HepG2 (cell line): ENCODE measurements around the gene COA5. TPM values are rescaled to one million over a fixed set of nuclear protein-coding genes. Genes with fewer than 3 reads are reported as not detected.

Experiments
- ATAC-seq: fragments of 200-7000 bp; cut with Tn5 transposase; 3 replicates; pipeline ENCODE4 v1.9.1; 2020; ENCODE audit warnings: mild to moderate bottlenecking, moderate library complexity
- BruUV-seq: library from RNA; stranded (reverse); fragments of 400-500 nt; replicated peaks from 2 replicates; lab custom pipeline; 2021; lab: Mats Ljungman, UMichigan
- CTCF ChIA-PET: fragments of 300-600 bp; formaldehyde crosslinking; extraction: SDS; loops from one replicate; lab custom pipeline; 2021; ENCODE audit warnings: low total read pairs, inconsistent platforms, low intra/inter-chr PET ratio; lab: Yijun Ruan, JAX
- POLR2A ChIA-PET: fragments of 350-600 bp; sonication (Branson Sonifier 250); formaldehyde crosslinking; loops from one replicate; lab custom pipeline; 2020; ENCODE audit warnings: antibody characterized with exemption, inconsistent platforms; lab: Yijun Ruan, JAX
- DNase-seq: peaks from one replicate; pipeline ENCODE4 v3.0.0-alpha.2; 2015; ENCODE audit warnings: low spot score
- FAIRE-seq: peaks from 3 replicates; lab custom pipeline; 2011; peaks lifted over from hg19 to GRCh38; lab: Jason Lieb, UNC
- H2AFZ ChIP-seq: one replicate; pipeline ENCODE4 v1.6.1; 2011; ENCODE audit warnings: low read length, inconsistent platforms
- H3K27ac ChIP-seq: fragments of 300-600 bp; 3 replicates; pipeline ENCODE4 v1.8.0; 2011; ENCODE audit warnings: mixed run types, mild to moderate bottlenecking, mixed read lengths, low read length, inconsistent platforms; ENCODE audit not compliant: insufficient read depth; ENCODE audit errors: extremely low read length
- H3K27me3 ChIP-seq, 2 experiments: fragments of 200-600 bp in 1 of 2; 2 replicates in 1 of 2; 3 replicates in 1 of 2; pipeline versions ENCODE4 v1.6.0 to v1.8.0; 2011; ENCODE audit warnings: low read length in 2 of 2, mild to moderate bottlenecking in 2 of 2, moderate library complexity in 2 of 2, inconsistent platforms in 1 of 2; ENCODE audit not compliant: insufficient read depth in 2 of 2, control insufficient read depth in 1 of 2
- H3K36me3 ChIP-seq, 2 experiments: fragments of 200-600 bp in 1 of 2; replicated peaks in 1 of 2; 2 replicates in 1 of 2; 3 replicates in 1 of 2; pipeline versions ENCODE4 v1.5.1 to v1.8.0; 2011; ENCODE audit warnings: low read length in 2 of 2, inconsistent platforms in 1 of 2; ENCODE audit not compliant: insufficient read depth in 2 of 2, control insufficient read depth in 1 of 2
- H3K4me1 ChIP-seq: 2 replicates; pipeline ENCODE4 v1.5.1; 2012; ENCODE audit warnings: low read length, inconsistent platforms; ENCODE audit not compliant: insufficient read depth
- H3K4me2 ChIP-seq: 2 replicates; pipeline ENCODE4 v1.6.0; 2011; ENCODE audit warnings: low read depth, low read length, inconsistent platforms
- H3K4me3 ChIP-seq, 3 experiments: fragments of 200-600 bp in 1 of 3; sonication (generic), shearing (Covaris generic) in 1 of 3; replicated peaks in 1 of 3; 2 replicates each; pipeline ENCODE4 v1.5.1; 2011 to 2016; ENCODE audit warnings: low read length in 3 of 3, inconsistent platforms in 2 of 3, low read depth in 2 of 3, mild to moderate bottlenecking in 2 of 3, control low read depth in 1 of 3, mixed read lengths in 1 of 3; ENCODE audit not compliant: insufficient read depth in 1 of 3
- H3K79me2 ChIP-seq: one replicate; pipeline ENCODE4 v1.6.1; 2011; ENCODE audit warnings: low read length, inconsistent platforms; ENCODE audit not compliant: insufficient read depth
- H3K9ac ChIP-seq: 2 replicates; pipeline ENCODE4 v1.6.0; 2011; ENCODE audit warnings: mild to moderate bottlenecking, low read depth, low read length, inconsistent platforms; ENCODE audit not compliant: insufficient read depth
- H3K9me3 ChIP-seq: 2 replicates; pipeline ENCODE4 v1.5.1; 2012; ENCODE audit warnings: mild to moderate bottlenecking, low read length
- H4K20me1 ChIP-seq: 2 replicates; pipeline ENCODE4 v1.6.0; 2011; ENCODE audit warnings: inconsistent platforms, mild to moderate bottlenecking, low read length, moderate library complexity; ENCODE audit not compliant: insufficient read depth
- ARHGAP35 ChIP-seq: sonication (generic); formaldehyde crosslinking; IDR thresholded peaks from 2 replicates; pipeline ENCODE4 v1.9.0; 2022; ENCODE audit warnings: mild to moderate bottlenecking, inconsistent platforms, moderate library complexity, missing genetic modification reagents, borderline replicate concordance
- CREB1 ChIP-seq, 2 experiments: fragments of 450-650 bp in 1 of 2; IDR thresholded peaks; 2 replicates each; pipeline ENCODE4 v1.6.1; 2016 to 2017; ENCODE audit warnings: control low read depth in 1 of 2, mild to moderate bottlenecking in 1 of 2, missing compliant biosample characterization in 1 of 2, missing genetic modification characterization in 1 of 2
- HMGA1 ChIP-seq: sonication (generic); formaldehyde crosslinking; conservative IDR thresholded peaks from 2 replicates; pipeline ENCODE4 v1.4.0; 2020; ENCODE audit warnings: missing genetic modification reagents
- KLF6 ChIP-seq: IDR thresholded peaks from 2 replicates; pipeline ENCODE4 v1.8.0; 2016; ENCODE audit warnings: missing biosample characterization, missing genetic modification reagents
- RFX5 ChIP-seq: IDR thresholded peaks from 2 replicates; pipeline ENCODE4 v1.6.1; 2011; ENCODE audit warnings: low read depth, low read length, improper control_type of control experiment
- SAP130 ChIP-seq: IDR thresholded peaks from 2 replicates; pipeline ENCODE4 v1.6.1; 2016; ENCODE audit warnings: low read depth
- SOX13 ChIP-seq, 3 experiments: fragments of 450-650 bp in 1 of 3; sonication (generic) in 1 of 3; formaldehyde crosslinking in 1 of 3; IDR thresholded peaks in 2 of 3; conservative IDR thresholded peaks in 1 of 3; 2 replicates each; pipeline versions ENCODE4 v1.5.0 to v1.6.1; 2016 to 2020; ENCODE audit warnings: antibody characterized with exemption in 1 of 3, mild to moderate bottlenecking in 1 of 3, missing compliant biosample characterization in 1 of 3, missing genetic modification reagents in 1 of 3, moderate library complexity in 1 of 3
- TAF15 ChIP-seq: fragments of 200-400 bp; formaldehyde crosslinking; IDR thresholded peaks from one replicate; pipeline ENCODE4 v1.6.1; 2018; ENCODE audit warnings: mild to moderate bottlenecking, low read depth, low read length; ENCODE audit not compliant: poor library complexity, severe bottlenecking
- U2AF1 ChIP-seq: fragments of 200-400 bp; formaldehyde crosslinking; optimal IDR thresholded peaks from 2 replicates; pipeline ENCODE3; 2017; ENCODE audit warnings: mild to moderate bottlenecking, low read depth, low read length
- ZNF382 ChIP-seq: sonication (generic); formaldehyde crosslinking; IDR thresholded peaks from 2 replicates; pipeline ENCODE4 v1.5.0; 2020; ENCODE audit warnings: missing genetic modification reagents, mild to moderate bottlenecking, borderline replicate concordance
- WGBS: methylation state at CpG from one replicate; pipeline ENCODE4 v1.1.6; 2017; ENCODE audit warnings: low lambda C conversion rate; 5-methylcytosine and 5-hydroxymethylcytosine counted together
- in situ Hi-C: cut with HindIII; loops from 2 replicates; pipeline ENCODE4 v1.10.0; 2017; ENCODE audit warnings: low pct_unique_long_range_greater_than_20kb; ENCODE audit not compliant: extremely low pct_ligation_motif_present
- intact Hi-C: fragments of 100-400 bp; cut with micrococcal nuclease; formaldehyde crosslinking; loops from one replicate; pipeline ENCODE4 v1.10.0; 2022; ENCODE audit not compliant: unreplicated experiment
- polyA plus RNA-seq, 8 experiments: library from polyadenylated mRNA; depleted of rRNA in 3 of 8; stranded (reverse) in 7 of 8; unstranded in 1 of 8; fragments of >200 nt; fragmentation: Illumina TruSeq in 4 of 8; extraction: Trizol in 4 of 8; gene quantifications; 2 replicates each; pipeline versions ENCODE4 v1.2.1 to v1.2.3, GENCODE V29; 2011 to 2016; ENCODE audit warnings: low read depth in 4 of 8, missing spikeins in 1 of 8, mixed read lengths in 1 of 8; ENCODE audit not compliant: insufficient read depth in 1 of 8
- total RNA-seq, 5 experiments: library from RNA; depleted of rRNA; stranded (reverse); fragments of >200 nt; fragmentation: Illumina TruSeq; extraction: Trizol; gene quantifications; 2 replicates each; pipeline ENCODE4 v1.2.3, GENCODE V29; 2016; ENCODE audit warnings: low read depth in 1 of 5

Gene COA5
- total and polyA plus RNA-seq, 2 of the 13 experiments (the other 11 are each of a cell fraction or from before 2014, with no cell fraction given): 43.6 to 64.5 TPM

DNA sequence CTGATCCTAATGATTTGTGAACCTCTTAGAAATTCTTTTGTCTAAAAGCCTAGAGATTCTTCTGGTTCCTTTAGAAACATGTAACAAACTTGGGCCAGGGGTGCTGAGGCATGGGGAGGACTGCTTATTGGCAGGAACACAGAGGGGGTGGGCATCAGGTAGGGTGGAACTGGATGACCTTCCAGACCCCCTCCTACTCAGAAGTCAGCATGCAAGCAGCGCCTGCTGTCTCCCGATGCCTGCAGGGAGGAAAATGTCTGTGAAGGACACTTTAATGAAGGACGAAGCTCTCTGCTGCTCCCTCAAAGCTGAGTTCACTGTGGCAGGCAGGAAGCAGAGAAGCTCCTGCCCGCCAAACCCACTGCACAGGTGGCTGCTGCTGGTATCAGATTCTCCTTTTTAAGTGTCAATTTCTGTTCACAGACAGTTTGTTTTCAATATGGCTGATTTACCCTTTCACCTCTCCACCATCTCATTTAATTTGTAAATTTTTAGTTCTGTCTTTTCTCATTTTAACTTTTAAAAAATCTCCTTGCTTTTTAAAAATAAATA lies 19.4 kb downstream of the COA5 start:
- Histone ChIP-seq H3K27ac (no peak overlapping the region), H3K9ac (no peak overlapping the region), H3K4me2 (no peak overlapping the region), H3K79me2 (no peaks in the 10 kb centered on the region), H3K4me3 (no peak overlapping the region), H3K27me3 (no peaks in the 10 kb centered on the region), H2AFZ (no peak overlapping the region), H4K20me1 (no peaks in the 10 kb centered on the region), H3K9me3 (no peaks in the 10 kb centered on the region), H3K36me3 (peaks cover 0 to 3% of the 10 kb centered on the region in 2 experiments; a peak in 2 of 5 replicates), H3K4me1 (peaks cover 11% of the 10 kb centered on the region)
- TF ChIP-seq KLF6 (CRISPR knock-in tag) (no peak), U2AF1 (no peak), SAP130 (no peak), SOX13 (IDR thresholded peaks at IDR 0.05) (no peak), SOX13 (CRISPR knock-in tag; conservative IDR thresholded peaks at IDR 0.05 in 1 of 2, IDR thresholded peaks at IDR 0.05 in 1 of 2) (no peak), CREB1 (IDR thresholded peaks at IDR 0.05) (no peak), CREB1 (CRISPR knock-in tag; IDR thresholded peaks at IDR 0.05) (no peak), HMGA1 (CRISPR knock-in tag) (no peak), ZNF382 (no peak), ARHGAP35 (CRISPR knock-in tag) (no peak), RFX5 (no peak), TAF15 (no peak)
- ChIA-PET POLR2A (no interaction called here), CTCF (no interaction called here)
- intact Hi-C loops (no loop called here), in situ Hi-C loops (no loop called here)
- no peak for FAIRE-seq
- DNase-seq: no peak
- no peak for ATAC-seq
- no TSS peak for BruUV-seq
- 96% methylated on average over 4 of the region's 4 CpGs for WGBS
